HG03280 (cell line): ENCODE results near the gene VPS50.

Experiments used
- ATAC-seq: cut with Tn5 transposase; IDR thresholded peaks from one replicate; pipeline ENCODE4 v1.9.1; 2021; ENCODE audit warnings: mild to moderate bottlenecking, moderate library complexity; ENCODE audit not compliant: unreplicated experiment

Gene VPS50

DNA sequence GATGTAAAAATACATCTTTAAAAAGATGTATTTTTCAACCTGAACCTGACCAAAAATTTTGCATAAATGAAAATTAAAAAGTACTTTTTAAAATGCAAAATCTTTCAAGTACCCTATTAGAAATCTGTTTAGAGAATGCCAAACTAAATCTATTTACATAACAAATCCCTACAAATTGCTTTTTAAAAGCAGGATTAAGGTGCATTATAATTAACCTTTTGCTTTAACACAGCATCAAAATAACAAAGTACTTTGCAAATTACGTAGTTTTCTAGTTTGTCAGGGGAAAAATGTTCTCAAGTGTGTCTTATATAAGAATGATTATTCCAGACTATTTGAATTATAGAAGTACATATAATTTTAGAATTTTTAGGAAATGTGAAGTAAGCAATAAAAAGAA lies 160.8 kb downstream of the VPS50 start:
- no peak for ATAC-seq

DNA sequence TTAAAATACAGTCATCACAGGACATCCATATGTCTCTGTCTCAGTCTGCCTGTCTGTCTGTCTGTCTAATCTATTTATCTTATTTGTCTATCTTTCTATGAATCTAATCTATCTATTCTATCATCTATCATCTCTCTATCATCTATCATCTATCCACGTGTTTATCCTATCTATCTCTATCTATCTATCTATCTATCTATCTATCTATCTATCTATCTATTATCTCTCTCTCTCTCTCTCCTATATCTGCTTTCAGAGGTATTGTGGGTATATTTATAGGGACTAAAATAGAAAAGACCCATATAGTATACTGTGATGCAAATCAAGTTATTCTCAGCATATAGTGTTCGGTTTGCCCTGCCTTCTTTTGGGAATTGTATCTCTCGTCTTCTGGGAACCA lies 167.5 kb downstream of the VPS50 start:
- ATAC-seq, result no peak

DNA sequence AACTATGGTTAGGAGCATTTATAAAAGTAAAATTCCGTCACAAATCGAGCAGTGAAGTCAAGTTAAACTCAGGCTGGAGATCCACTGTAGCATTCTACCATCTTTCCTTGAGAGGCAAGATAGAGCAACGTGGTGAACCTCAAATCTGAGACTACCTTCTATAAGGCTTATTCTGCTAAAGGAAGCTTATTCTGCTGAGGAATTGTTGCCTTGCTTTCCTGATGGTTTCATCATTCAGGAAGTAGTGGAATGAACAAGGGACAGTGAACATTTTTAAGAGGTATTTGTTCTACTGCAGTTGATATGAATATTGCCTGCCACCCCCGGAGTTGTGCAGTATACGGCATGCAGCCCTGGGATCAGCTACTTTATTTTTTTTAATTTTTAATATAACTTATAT lies 170.8 kb downstream of the VPS50 start:
- ATAC-seq, result no peak

DNA sequence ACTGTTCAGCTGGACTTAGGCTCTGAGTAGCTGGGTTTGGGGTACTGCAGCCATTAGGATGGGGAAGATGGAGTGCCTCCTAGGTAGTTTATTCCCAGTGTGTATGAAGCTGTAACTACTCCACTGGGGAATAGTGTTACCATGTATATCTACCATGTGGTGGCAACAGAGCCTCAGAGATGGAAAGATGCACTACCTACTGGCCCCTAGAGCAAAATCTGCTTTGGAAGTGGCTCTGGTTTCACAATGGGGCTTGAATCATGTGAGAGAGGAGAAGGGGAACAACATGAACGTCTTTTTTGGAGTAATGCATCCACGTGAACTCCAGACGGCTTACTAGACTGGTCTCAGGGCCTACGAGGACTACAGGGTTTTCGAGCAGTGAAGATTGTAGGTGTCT lies 175.1 kb downstream of the VPS50 start:
- ATAC-seq, result no peak

DNA sequence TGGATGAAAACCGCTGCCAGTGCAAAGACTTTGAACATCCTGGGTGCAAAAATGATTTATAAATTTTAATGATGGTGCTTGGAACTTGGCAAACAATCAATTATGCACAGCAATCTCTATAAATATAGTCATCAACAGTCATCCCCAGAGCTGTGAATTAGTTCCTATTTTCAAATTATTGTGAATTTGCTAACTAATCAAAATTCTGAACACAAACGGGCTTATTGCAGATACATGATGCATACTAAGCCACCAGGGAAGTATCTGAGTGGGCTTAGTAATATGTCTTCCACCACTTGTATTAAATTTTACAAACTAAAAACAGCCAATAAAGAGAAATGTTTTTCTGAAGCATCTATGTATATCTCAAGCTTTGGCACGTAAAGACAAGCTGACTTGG lies 177.2 kb downstream of the VPS50 start:
- no peak for ATAC-seq
